Keratinocyte (primary cell): ENCODE data around the gene PARD3. TPM values are rescaled to one million over a fixed set of nuclear protein-coding genes. Genes with fewer than 3 reads are reported as not detected.

ENCODE experiments used
- DNase-seq: peaks from one replicate; pipeline ENCODE4 v3.0.0-alpha.2; 2011; ENCODE audit warnings: low read depth, missing footprints, low spot score
- FAIRE-seq: peaks from 2 replicates; lab custom pipeline; 2011; peaks lifted over from hg19 to GRCh38; lab: Jason Lieb, UNC
- H2AFZ ChIP-seq: 2 replicates; pipeline ENCODE4 v1.6.0; 2012; ENCODE audit warnings: low read length, control low read depth, inconsistent platforms; ENCODE audit not compliant: control insufficient read depth
- H3K27ac ChIP-seq: 2 replicates; pipeline ENCODE4 v1.5.1; 2011; ENCODE audit warnings: low read length; ENCODE audit not compliant: control insufficient read depth, insufficient read depth
- H3K27me3 ChIP-seq: 3 replicates; pipeline ENCODE4 v1.6.0; 2011; ENCODE audit warnings: low read length; ENCODE audit not compliant: control insufficient read depth, insufficient read depth; ENCODE audit errors: extremely low read depth
- H3K36me3 ChIP-seq, 2 experiments: 2 replicates in 1 of 2; 3 replicates in 1 of 2; pipeline ENCODE4 v1.5.1; 2011; ENCODE audit warnings: low read length in 2 of 2, mild to moderate bottlenecking in 1 of 2; ENCODE audit not compliant: control insufficient read depth in 2 of 2, insufficient read depth in 2 of 2; ENCODE audit errors: extremely low read depth in 1 of 2
- H3K4me1 ChIP-seq: 3 replicates; pipeline ENCODE4 v1.5.1; 2011; ENCODE audit warnings: low read length; ENCODE audit not compliant: control insufficient read depth, insufficient read depth; ENCODE audit errors: extremely low read depth
- H3K4me2 ChIP-seq: 3 replicates; pipeline ENCODE4 v1.6.0; 2011; ENCODE audit warnings: low read depth, low read length; ENCODE audit not compliant: control insufficient read depth, insufficient read depth; ENCODE audit errors: extremely low read depth
- H3K4me3 ChIP-seq, 3 experiments: fragments of 200-600 bp in 1 of 3; sonication (generic) in 1 of 3; 2 replicates in 2 of 3; 3 replicates in 1 of 3; pipeline ENCODE4 v1.5.1; 2011 to 2016; ENCODE audit warnings: low read length in 3 of 3, mild to moderate bottlenecking in 3 of 3, control low read depth in 2 of 3, inconsistent platforms in 1 of 3, low read depth in 1 of 3, mixed read lengths in 1 of 3, mixed run types in 1 of 3, moderate library complexity in 1 of 3; ENCODE audit not compliant: control insufficient read depth in 2 of 3, insufficient read depth in 2 of 3; ENCODE audit errors: extremely low read depth in 1 of 3
- H3K79me2 ChIP-seq: 2 replicates; pipeline ENCODE4 v1.6.0; 2012; ENCODE audit warnings: low read length; ENCODE audit not compliant: control insufficient read depth, insufficient read depth
- H3K9ac ChIP-seq: 3 replicates; pipeline ENCODE4 v1.6.0; 2011; ENCODE audit warnings: low read length; ENCODE audit not compliant: control insufficient read depth, insufficient read depth; ENCODE audit errors: extremely low read depth
- H3K9me1 ChIP-seq: 3 replicates; pipeline ENCODE4 v1.6.0; 2011; ENCODE audit warnings: low read length; ENCODE audit not compliant: control insufficient read depth, insufficient read depth; ENCODE audit errors: extremely low read depth
- H3K9me3 ChIP-seq: 2 replicates; pipeline ENCODE4 v1.5.1; 2012; ENCODE audit warnings: low read depth, low read length; ENCODE audit not compliant: control insufficient read depth
- H4K20me1 ChIP-seq: 3 replicates; pipeline ENCODE4 v1.6.0; 2011; ENCODE audit warnings: low read length; ENCODE audit not compliant: control insufficient read depth, insufficient read depth; ENCODE audit errors: extremely low read depth
- CTCF ChIP-seq, 3 experiments: IDR thresholded peaks in 1 of 3; conservative IDR thresholded peaks in 1 of 3; optimal IDR thresholded peaks in 1 of 3; 2 replicates in 2 of 3; 3 replicates in 1 of 3; pipeline versions ENCODE3 to v1.5.1; 2011; ENCODE audit warnings: low read length in 3 of 3, mild to moderate bottlenecking in 3 of 3, moderate library complexity in 2 of 3, control low read depth in 1 of 3, inconsistent platforms in 1 of 3; ENCODE audit not compliant: insufficient read depth in 2 of 3; ENCODE audit errors: extremely low read depth in 1 of 3
- EZH2 ChIP-seq: IDR thresholded peaks from one replicate; pipeline ENCODE4 v1.6.1; 2012; ENCODE audit warnings: inconsistent platforms, mild to moderate bottlenecking, low read length, moderate library complexity
- dilution Hi-C: fragments of 300-500 bp; cut with MboI; formaldehyde crosslinking; loops from one replicate; pipeline ENCODE4 v1.7.0; 2020; ENCODE audit warnings: low sequenced_read_pairs; ENCODE audit not compliant: extremely low pct_ligation_motif_present
- polyA plus RNA-seq, 5 experiments: library from polyadenylated mRNA; depleted of rRNA in 3 of 5; stranded (reverse) in 3 of 5; stranded (forward) in 1 of 5; unstranded in 1 of 5; fragments of >200 nt; gene quantifications; 1 replicate in 1 of 5; 2 replicates in 3 of 5; 3 replicates in 1 of 5; pipeline versions ENCODE4 v1.2.1 to v1.2.3, GENCODE V29; 2011 to 2012; ENCODE audit warnings: missing spikeins in 2 of 5, low read depth in 1 of 5, low replicate concordance in 1 of 5

The PARD3 gene
- polyA plus RNA-seq, 1 donor (not counting 4 experiments of a cell fraction or from before 2014, with no cell fraction given) = 46.4 TPM

- Histone ChIP-seq H3K9ac (no peak overlapping the region), H3K9me3 (no peaks in the 10 kb centered on the region), H3K9me1 (no peaks in the 10 kb centered on the region), H3K27ac (no peak overlapping the region), H3K4me2 (no peak overlapping the region), H3K4me1 (peaks cover 3% of the 10 kb centered on the region), H3K4me3 (no peak overlapping the region), H2AFZ (no peak overlapping the region), H3K27me3 (no peaks in the 10 kb centered on the region), H3K79me2 (no peaks in the 10 kb centered on the region), H3K36me3 (no peaks in the 10 kb centered on the region), H4K20me1 (no peaks in the 10 kb centered on the region)
- no peak for TF ChIP-seq EZH2
- TF ChIP-seq CTCF (optimal IDR thresholded peaks at IDR 0.05 in 1 of 3, IDR thresholded peaks at IDR 0.05 in 1 of 3, conservative IDR thresholded peaks at IDR 0.05 in 1 of 3; ENCODE audit: extremely low read depth in 1 of 3, insufficient read depth in 2 of 3, low read length in 3 of 3) = no peak
- DNase-seq = no peak
- dilution Hi-C loops = no loop called here
- FAIRE-seq = no peak
Observed at GRCh38 chr10:34247560-34247959, 567.5 kb downstream of the PARD3 start.

- no peak for FAIRE-seq
- H3K27ac ChIP-seq = no peak overlapping the region
Observed at GRCh38 chr10:34244756-34245484, 570.2 kb downstream of the PARD3 start.

More at GRCh38 chr10:34244756-34245484, 570.2 kb downstream of the PARD3 start:
- no peak for TF ChIP-seq CTCF (optimal IDR thresholded peaks at IDR 0.05 in 1 of 3, IDR thresholded peaks at IDR 0.05 in 1 of 3, conservative IDR thresholded peaks at IDR 0.05 in 1 of 3; ENCODE audit: extremely low read depth in 1 of 3, insufficient read depth in 2 of 3, low read length in 3 of 3)
- no peak for TF ChIP-seq EZH2
- Histone ChIP-seq H4K20me1 (no peaks in the 10 kb centered on the region), H3K4me2 (no peak overlapping the region), H2AFZ (no peak overlapping the region), H3K36me3 (no peaks in the 10 kb centered on the region), H3K9ac (no peak overlapping the region), H3K4me3 (no peak overlapping the region), H3K79me2 (no peaks in the 10 kb centered on the region), H3K4me1 (no peaks in the 10 kb centered on the region), H3K9me3 (no peaks in the 10 kb centered on the region), H3K27me3 (no peaks in the 10 kb centered on the region), H3K9me1 (no peaks in the 10 kb centered on the region)
- dilution Hi-C loops = no loop called here
- no peak for DNase-seq
